ENCODE data around the gene YIPF2. TPM values are rescaled to one million over a fixed set of nuclear protein-coding genes. Genes with fewer than 3 reads are reported as not detected.
"Not testable (repeated sequence)": the region's sequence is repeated elsewhere in the genome, so short reads cannot be mapped to it uniquely, and the experiment has no call there.

YIPF2 gene
- total RNA-seq, 1 donor from 2014 or later, result 54.7 TPM

GRCh38 chr19:10908380-10908960 is 20.0 kb downstream of the YIPF2 start:
- DNase-seq, result no peak

- DNase-seq, result no peak
These were observed 20.5 kb downstream of the YIPF2 start for GRCh38 chr19:10907925-10908324.

DNA sequence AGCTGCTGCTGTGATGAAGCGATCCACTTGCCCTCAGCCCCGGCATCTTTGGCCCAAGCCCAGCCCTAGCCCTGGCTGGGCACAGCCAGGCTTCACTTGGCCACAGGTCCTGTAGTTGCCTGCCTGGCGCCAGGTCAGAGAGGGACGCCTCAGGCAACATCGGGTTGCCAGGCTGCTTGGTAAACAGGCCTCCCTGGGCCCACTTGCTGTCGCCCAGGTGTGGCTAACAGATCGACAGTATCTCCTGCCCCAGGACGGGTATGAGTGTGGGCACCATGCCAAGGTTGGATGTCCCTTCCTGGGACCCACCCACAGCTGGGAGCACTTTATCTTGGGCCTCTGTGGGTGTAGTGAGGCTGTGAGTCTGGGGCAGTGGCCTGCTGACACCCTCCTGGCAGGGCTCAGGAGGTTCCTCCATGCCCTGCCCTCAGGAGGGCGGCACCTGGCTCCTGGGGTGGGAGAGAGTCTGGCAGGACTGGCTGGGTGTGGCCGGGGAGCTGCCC is 29.2 kb downstream of the YIPF2 start:
- peak; percentile 72 for DNase-seq

GRCh38 chr19:10898633-10899032 is 29.8 kb downstream of the YIPF2 start:
- no peak for DNase-seq

- no peak for DNase-seq
These were observed 31.4 kb downstream of the YIPF2 start for GRCh38 chr19:10896851-10897526.

DNA sequence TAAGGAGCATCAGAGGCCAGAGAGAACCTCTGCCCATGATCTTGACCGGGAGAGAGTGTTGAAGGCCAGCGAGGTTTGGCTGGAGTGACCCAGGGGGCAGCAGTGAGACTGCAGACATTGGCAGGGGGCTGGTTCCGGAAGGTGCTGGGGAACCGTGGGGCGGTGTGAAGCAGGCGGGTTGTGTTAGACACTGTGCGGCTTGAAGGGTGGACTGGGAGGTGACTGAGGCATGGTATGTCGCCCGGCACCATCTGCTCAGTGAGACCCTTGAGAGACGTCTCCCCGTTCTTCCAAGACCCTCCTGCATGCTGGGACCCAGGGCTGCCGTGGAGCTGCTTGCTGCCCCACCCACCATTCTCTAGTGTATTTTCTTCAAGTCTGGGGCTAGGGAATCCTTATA is 32.5 kb downstream of the YIPF2 start:
- DNase-seq, result no peak

DNA sequence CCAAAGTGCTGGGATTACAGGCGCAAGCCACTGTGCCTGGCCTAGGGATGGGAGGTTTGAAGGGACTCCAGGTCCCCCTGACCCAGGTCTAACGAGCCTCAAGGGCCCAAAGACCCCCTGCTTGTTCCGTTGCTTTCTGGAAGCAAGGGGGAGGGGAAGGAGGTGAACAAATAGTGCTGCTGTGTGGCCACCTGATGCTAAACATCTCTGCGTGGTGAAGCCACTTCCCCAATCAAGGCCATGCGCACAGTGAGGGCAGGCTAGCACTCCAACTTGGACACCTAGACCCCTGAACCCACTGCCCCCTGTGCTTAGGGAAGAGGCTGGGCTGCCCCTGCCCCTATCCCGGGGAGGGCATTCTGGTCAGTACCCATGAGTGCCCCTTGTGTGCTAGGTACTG is 33.1 kb downstream of the YIPF2 start:
- DNase-seq, result no peak

DNA sequence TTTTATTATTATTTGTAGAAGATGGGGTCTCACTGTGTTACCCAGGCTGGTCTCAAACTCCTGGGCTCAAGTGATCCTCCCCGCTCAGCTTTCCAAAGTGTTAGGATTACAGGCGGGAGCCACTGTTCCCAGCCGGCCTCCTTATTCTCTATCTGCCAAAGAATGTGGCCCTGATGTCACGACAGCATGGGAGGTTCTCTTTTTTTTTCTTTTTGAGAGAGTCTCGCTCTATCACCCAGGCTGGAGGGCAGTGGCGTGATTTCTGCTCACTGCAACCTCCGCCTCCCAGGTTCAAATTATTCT is 33.6 kb downstream of the YIPF2 start:
- DNase-seq, result no peak

DNA sequence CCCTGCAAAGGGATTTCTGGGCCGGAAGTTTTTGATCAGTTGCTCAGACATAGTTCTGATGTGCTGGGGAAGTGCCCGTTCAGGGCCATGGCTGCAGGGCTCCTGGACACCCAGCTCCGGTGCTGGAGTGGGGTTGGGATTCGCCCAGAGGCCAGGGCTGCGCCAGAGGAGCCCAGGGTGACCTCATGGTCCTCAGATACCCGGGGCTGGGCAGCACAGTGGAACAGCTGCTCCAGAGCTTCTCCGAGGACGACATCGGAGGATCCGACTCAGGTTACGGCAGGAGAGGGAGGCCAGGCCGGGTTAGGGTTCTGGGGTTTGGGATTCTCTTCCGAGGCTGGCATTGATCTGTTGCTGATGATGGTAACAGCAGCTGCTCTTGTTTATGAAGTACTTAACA is 36.2 kb downstream of the YIPF2 start:
- DNase-seq, result peak; percentile 88

GRCh38 chr19:10891405-10892086 is 36.9 kb downstream of the YIPF2 start:
- DNase-seq, result peak; percentile 76

GRCh38 chr19:10889880-10890279 is 38.6 kb downstream of the YIPF2 start:
- DNase-seq, result no peak

DNA sequence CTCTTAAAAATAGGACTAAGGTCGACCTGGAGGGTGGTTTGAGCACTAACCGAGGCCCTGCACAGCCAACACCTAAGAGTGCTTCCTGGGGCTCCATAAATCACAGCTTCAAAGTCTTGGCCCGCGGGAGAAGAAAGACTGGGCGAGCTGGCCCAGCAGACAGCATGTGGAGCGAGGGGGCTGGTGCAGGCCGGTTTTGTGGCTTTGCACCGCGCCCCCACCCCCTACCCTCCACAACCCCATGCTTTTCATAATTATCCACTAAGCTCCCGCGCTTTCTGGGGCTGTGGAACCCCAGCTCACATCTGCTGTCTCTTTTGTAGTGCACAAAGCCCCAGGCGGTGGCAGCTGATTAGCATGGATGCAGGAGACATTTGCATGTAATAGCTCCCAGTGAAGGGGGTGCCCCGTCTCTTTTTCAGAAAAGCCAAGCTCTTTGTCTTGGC is 40.0 kb downstream of the YIPF2 start:
- DNase-seq, result peak; percentile 65

GRCh38 chr19:10887616-10888367 is 40.6 kb downstream of the YIPF2 start:
- no peak for DNase-seq

GRCh38 chr19:10885201-10886169 is 43.0 kb downstream of the YIPF2 start:
- no peak for DNase-seq

GRCh38 chr19:10884274-10884673 is 44.2 kb downstream of the YIPF2 start:
- DNase-seq, result peak; percentile 64

DNA sequence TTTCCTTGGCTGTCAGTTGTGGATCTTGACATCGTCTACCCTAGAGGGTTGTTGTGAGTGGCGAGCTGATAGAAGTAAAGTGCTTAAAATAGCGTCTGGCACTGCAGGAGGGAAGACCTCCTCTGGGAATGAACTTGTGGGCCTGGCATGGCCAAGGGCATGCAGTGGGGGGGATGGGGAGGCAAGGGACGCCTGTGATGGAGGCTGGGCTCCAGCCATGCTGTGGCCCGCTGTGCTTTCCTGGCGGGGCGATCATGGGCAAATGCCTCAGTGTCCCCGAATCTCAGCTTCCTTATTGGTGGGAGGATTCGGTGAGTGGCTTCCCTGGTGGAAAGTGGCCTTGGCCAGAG is 46.4 kb downstream of the YIPF2 start:
- no peak for DNase-seq

GRCh38 chr19:10881403-10882107 is 46.9 kb downstream of the YIPF2 start:
- DNase-seq, result no peak

DNA sequence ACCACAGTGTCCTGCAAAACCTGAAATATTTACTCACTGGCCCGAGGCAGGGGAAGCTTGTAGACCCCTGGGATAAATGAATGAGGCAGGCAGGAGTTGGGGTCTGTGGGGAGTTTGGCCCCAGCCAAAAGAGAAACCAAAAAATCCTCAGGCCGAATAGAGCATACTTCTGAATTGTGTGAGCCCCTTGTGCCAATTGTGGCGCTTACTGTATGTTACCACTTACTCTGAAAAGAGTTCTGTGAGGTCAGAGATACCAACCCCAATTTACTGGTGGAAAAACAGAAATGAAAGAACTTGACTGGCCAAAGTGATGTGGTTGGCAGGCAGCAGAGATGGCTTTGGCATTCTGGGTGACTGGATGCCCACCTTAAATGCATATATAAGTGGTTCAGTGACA is 50.2 kb downstream of the YIPF2 start:
- DNase-seq, result no peak

- not testable (repeated sequence) for DNase-seq
These were observed 50.8 kb downstream of the YIPF2 start for GRCh38 chr19:10877608-10878007.

- peak; percentile 84 for DNase-seq
These were observed 51.8 kb downstream of the YIPF2 start for GRCh38 chr19:10876459-10877240.

Measured in tongue (tissue), 2 donors.